ENCODE results near the gene CLDN16. TPM values are rescaled to one million over a fixed set of nuclear protein-coding genes. Genes with fewer than 3 reads are reported as not detected.

Gene CLDN16
- total RNA-seq, 2 experiments from 2014 or later, result not detected

DNA sequence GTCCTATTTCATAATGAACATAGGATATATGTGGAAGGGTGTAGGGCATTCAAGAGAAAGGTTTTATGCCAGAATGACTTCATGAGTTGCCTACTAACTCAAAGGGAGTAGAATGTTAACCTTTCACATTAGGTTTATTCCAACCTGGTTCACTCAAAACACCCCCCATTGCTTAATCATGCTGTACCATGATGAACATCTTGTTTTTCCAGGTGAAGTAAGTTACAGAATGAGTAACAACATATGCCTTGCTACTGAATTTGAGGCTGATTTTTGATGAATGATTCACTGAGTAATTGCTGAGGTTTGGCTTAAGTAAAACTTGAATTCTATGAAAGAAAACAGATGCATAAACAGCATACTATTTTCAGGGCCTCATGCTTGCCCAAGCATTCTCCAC is 5.9 kb upstream of the CLDN16 start:
- ATAC-seq (ENCODE audit: poor library complexity) (no peak), DNase-seq (no peak)
- no peaks in the 10 kb centered on the region for H3K4me1 ChIP-seq (ENCODE audit: insufficient read depth, low read length)
- no peaks in the 10 kb centered on the region for H3K9me3 Mint-ChIP-seq
- H3K27ac ChIP-seq (ENCODE audit: low read depth in 1 of 2, low read length in 2 of 2), result no peak overlapping the region
- TF ChIP-seq, protein P1, sequence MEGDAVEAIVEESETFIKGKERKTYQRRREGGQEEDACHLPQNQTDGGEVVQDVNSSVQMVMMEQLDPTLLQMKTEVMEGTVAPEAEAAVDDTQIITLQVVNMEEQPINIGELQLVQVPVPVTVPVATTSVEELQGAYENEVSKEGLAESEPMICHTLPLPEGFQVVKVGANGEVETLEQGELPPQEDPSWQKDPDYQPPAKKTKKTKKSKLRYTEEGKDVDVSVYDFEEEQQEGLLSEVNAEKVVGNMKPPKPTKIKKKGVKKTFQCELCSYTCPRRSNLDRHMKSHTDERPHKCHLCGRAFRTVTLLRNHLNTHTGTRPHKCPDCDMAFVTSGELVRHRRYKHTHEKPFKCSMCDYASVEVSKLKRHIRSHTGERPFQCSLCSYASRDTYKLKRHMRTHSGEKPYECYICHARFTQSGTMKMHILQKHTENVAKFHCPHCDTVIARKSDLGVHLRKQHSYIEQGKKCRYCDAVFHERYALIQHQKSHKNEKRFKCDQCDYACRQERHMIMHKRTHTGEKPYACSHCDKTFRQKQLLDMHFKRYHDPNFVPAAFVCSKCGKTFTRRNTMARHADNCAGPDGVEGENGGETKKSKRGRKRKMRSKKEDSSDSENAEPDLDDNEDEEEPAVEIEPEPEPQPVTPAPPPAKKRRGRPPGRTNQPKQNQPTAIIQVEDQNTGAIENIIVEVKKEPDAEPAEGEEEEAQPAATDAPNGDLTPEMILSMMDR (IDR thresholded peaks at IDR 0.05), result no peak
- CTCF ChIA-PET, result no interaction called here
- no peaks in the 10 kb centered on the region for H3K36me3 Mint-ChIP-seq (ENCODE audit: low read depth)
- intact Hi-C loops (cut with DNase I, micrococcal nuclease), result no loop called here
- no peak overlapping the region for H3K4me3 Mint-ChIP-seq
- H3K27ac Mint-ChIP-seq, result no peak overlapping the region
- H3K36me3 ChIP-seq (ENCODE audit: insufficient read depth, low read length), result no peaks in the 10 kb centered on the region
- H3K4me3 ChIP-seq (ENCODE audit: low read length), result no peak overlapping the region
- no peaks in the 10 kb centered on the region for H3K4me1 Mint-ChIP-seq (ENCODE audit: low read depth)
- peaks cover 0 to 3% of the 10 kb centered on the region in 2 experiments for H3K27me3 ChIP-seq (ENCODE audit: control insufficient read depth in 1 of 2, insufficient read depth in 2 of 2, low read length in 2 of 2)
- H3K9me3 ChIP-seq (ENCODE audit: control insufficient read depth in 1 of 2, insufficient read depth in 1 of 2, low read length in 2 of 2), result no peaks in the 10 kb centered on the region
- H3K27me3 Mint-ChIP-seq, result peaks cover 8% of the 10 kb centered on the region
- POLR2A ChIA-PET, result no interaction called here

DNA sequence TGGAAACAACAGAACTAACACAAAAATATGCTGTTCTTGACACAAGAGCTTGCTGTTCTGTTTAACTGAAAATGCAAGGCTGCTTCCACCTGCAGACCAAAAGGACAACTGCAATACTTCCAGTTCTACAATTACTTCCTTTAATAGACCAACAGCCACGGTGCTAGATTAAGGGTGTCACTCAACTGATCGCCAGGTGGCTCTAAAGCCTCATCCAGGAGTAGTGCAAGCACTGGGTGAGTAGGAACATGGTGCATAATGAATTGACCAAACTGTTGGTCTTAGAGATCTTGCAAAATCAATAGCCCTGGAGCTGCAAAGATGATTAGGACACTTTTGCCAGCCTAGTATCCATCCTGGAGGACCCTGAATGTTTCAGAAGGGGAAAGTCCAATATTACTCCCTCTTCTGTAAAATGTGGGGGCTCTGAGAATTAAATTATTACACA is 3.6 kb upstream of the CLDN16 start:
- no peak overlapping the region for H3K4me3 ChIP-seq (ENCODE audit: low read length)
- TF ChIP-seq, protein P1 (IDR thresholded peaks at IDR 0.05), result no peak
- H3K36me3 Mint-ChIP-seq (ENCODE audit: low read depth), result no peaks in the 10 kb centered on the region
- H3K9me3 ChIP-seq (ENCODE audit: control insufficient read depth in 1 of 2, insufficient read depth in 1 of 2, low read length in 2 of 2), result no peaks in the 10 kb centered on the region
- H3K9me3 Mint-ChIP-seq, result no peaks in the 10 kb centered on the region
- ChIA-PET CTCF (no interaction called here), POLR2A (no interaction called here)
- DNase-seq (peak in 3 of 14 experiments; percentile 2 to 14 (median 4)), ATAC-seq (ENCODE audit: poor library complexity) (no peak)
- no peaks in the 10 kb centered on the region for H3K4me1 Mint-ChIP-seq (ENCODE audit: low read depth)
- H3K27me3 ChIP-seq (ENCODE audit: control insufficient read depth in 1 of 2, insufficient read depth in 2 of 2, low read length in 2 of 2), result peaks cover 0 to 3% of the 10 kb centered on the region in 2 experiments
- no peak overlapping the region for H3K4me3 Mint-ChIP-seq
- H3K36me3 ChIP-seq (ENCODE audit: insufficient read depth, low read length), result no peaks in the 10 kb centered on the region
- peaks cover 4% of the 10 kb centered on the region for H3K27me3 Mint-ChIP-seq
- no peak overlapping the region for H3K27ac Mint-ChIP-seq
- H3K4me1 ChIP-seq (ENCODE audit: insufficient read depth, low read length), result no peaks in the 10 kb centered on the region
- H3K27ac ChIP-seq (ENCODE audit: low read depth in 1 of 2, low read length in 2 of 2), result no peak overlapping the region
- intact Hi-C loops (cut with DNase I, micrococcal nuclease), result no loop called here

DNA sequence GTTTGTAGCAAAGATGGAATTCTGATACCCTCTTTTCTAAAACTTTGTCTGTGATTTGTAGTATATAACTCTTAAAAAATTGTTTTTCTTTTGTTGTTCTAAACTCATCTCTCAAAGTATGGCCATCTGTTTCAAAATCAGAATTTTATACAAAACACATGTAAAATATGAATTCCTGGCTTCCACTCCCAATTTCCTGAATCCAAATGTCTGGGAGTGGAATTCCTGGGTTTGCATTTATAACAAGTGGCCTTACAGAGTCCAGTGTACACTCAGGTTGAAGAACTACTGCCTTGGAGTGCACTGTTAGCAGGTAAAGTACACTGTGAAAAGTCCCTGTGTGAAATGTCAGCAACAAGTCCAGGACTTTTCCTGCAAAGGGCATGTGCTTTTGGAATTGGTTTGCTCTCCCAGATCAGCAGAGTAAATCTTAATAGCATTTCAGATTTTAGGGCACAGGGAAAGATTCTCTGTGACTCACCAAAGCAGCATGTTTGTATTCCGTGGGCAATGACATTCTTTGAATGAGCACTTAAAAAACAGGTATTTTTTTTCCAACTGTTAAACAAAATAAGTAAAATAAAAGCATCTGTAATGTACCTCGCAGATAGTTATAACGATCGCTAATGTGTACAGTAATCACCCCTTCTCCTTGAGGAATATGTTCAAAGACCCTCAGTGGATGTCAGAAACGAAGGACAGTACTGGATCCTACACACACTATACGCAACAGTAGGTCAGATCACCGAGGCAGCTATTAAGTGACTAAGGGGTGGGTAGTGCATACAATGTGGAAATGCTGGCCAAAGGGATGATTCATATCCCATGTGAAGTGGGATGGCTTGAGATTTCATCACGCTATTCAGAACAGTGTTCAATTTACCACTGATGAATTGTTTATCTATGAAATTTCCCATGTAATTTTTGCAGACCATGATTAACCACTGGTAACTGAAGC is 2.0 kb upstream of the CLDN16 start:
- Mint-ChIP-seq H3K9me3 (no peaks in the 10 kb centered on the region), H3K36me3 (ENCODE audit: low read depth) (no peaks in the 10 kb centered on the region), H3K27me3 (peaks cover 4% of the 10 kb centered on the region), H3K4me1 (ENCODE audit: low read depth) (no peaks in the 10 kb centered on the region), H3K4me3 (no peak overlapping the region), H3K27ac (no peak overlapping the region)
- Histone ChIP-seq H3K36me3 (ENCODE audit: insufficient read depth, low read length) (no peaks in the 10 kb centered on the region), H3K27ac (ENCODE audit: low read depth in 1 of 2, low read length in 2 of 2) (no peak overlapping the region), H3K27me3 (ENCODE audit: control insufficient read depth in 1 of 2, insufficient read depth in 2 of 2, low read length in 2 of 2) (peaks cover 0 to 3% of the 10 kb centered on the region in 2 experiments), H3K4me3 (ENCODE audit: low read length) (no peak overlapping the region), H3K9me3 (ENCODE audit: control insufficient read depth in 1 of 2, insufficient read depth in 1 of 2, low read length in 2 of 2) (no peaks in the 10 kb centered on the region), H3K4me1 (ENCODE audit: insufficient read depth, low read length) (no peaks in the 10 kb centered on the region)
- intact Hi-C loops (cut with DNase I, micrococcal nuclease), result no loop called here
- TF ChIP-seq, protein P1 (IDR thresholded peaks at IDR 0.05), result no peak
- DNase-seq (no peak), ATAC-seq (ENCODE audit: poor library complexity) (no peak)
- ChIA-PET CTCF (no interaction called here), POLR2A (no interaction called here)
